GM12878 (cell line): Measurements from ENCODE around the gene C1QTNF5. TPM values are rescaled to one million over a fixed set of nuclear protein-coding genes. Genes with fewer than 3 reads are reported as not detected.

Experiments
- BCL11A ChIP-seq: IDR thresholded peaks from 2 replicates; pipeline ENCODE4 v1.6.1; 2011; ENCODE audit warnings: low read depth, low read length
- CHD1 ChIP-seq: IDR thresholded peaks from 2 replicates; pipeline ENCODE4 v1.6.1; 2012; ENCODE audit warnings: low read depth, low read length, improper control_type of control experiment
- DPF2 ChIP-seq: fragments of 450-650 bp; IDR thresholded peaks from 2 replicates; pipeline ENCODE4 v1.6.1; 2017; ENCODE audit warnings: mild to moderate bottlenecking
- E2F4 ChIP-seq: IDR thresholded peaks from 2 replicates; pipeline ENCODE4 v1.6.1; 2012; ENCODE audit warnings: low read depth, low read length, improper control_type of control experiment
- ETV6 ChIP-seq, 2 experiments: fragments of 450-650 bp in 1 of 2; IDR thresholded peaks in 1 of 2; conservative IDR thresholded peaks in 1 of 2; 2 replicates each; pipeline ENCODE4 v1.6.1; 2014; ENCODE audit warnings: antibody characterized with exemption in 1 of 2, borderline replicate concordance in 1 of 2, low read depth in 1 of 2, mild to moderate bottlenecking in 1 of 2, moderate library complexity in 1 of 2
- HDAC2 ChIP-seq: fragments of 200-600 bp; sonication (generic); IDR thresholded peaks from 2 replicates; pipeline ENCODE4 v1.6.1; 2017
- HDAC6 ChIP-seq: fragments of 200-600 bp; sonication (generic); IDR thresholded peaks from one replicate; pipeline ENCODE4 v1.8.0; 2017; ENCODE audit warnings: antibody characterized with exemption; ENCODE audit not compliant: unreplicated experiment
- MYC ChIP-seq: IDR thresholded peaks from 2 replicates; pipeline ENCODE4 v1.6.1; 2011; ENCODE audit warnings: mild to moderate bottlenecking, low read length, moderate library complexity, inconsistent platforms; ENCODE audit not compliant: insufficient read depth, insufficient replicate concordance, insufficient read length, severe bottlenecking
- NFYA ChIP-seq: IDR thresholded peaks from 2 replicates; pipeline ENCODE4 v1.6.1; 2011; ENCODE audit warnings: low read depth, mild to moderate bottlenecking, low read length, improper control_type of control experiment, borderline replicate concordance
- NR2C2 ChIP-seq: IDR thresholded peaks from 2 replicates; pipeline ENCODE4 v1.6.1; 2011; ENCODE audit warnings: borderline replicate concordance, low read depth; ENCODE audit not compliant: control insufficient read depth, insufficient read length
- POLR2AphosphoS2 ChIP-seq: IDR thresholded peaks from 2 replicates; pipeline ENCODE4 v1.6.1; 2011; ENCODE audit warnings: low read depth, mild to moderate bottlenecking, low read length, improper control_type of control experiment, moderate library complexity
- RAD21 ChIP-seq: IDR thresholded peaks from 2 replicates; pipeline ENCODE4 v1.6.1; 2011; ENCODE audit warnings: mild to moderate bottlenecking, low read depth, low read length, moderate library complexity; ENCODE audit not compliant: insufficient read depth
- RELB ChIP-seq: fragments of 450-650 bp; IDR thresholded peaks from 2 replicates; pipeline ENCODE4 v1.6.1; 2017; ENCODE audit warnings: low read depth, mild to moderate bottlenecking, moderate library complexity
- SREBF2 ChIP-seq: IDR thresholded peaks from 2 replicates; pipeline ENCODE4 v1.6.1; 2012; ENCODE audit warnings: mild to moderate bottlenecking, low read length
- STAT3 ChIP-seq: IDR thresholded peaks from 2 replicates; pipeline ENCODE4 v1.6.1; 2011; ENCODE audit warnings: low read depth, low read length, improper control_type of control experiment
- SUZ12 ChIP-seq: fragments of 200-600 bp; sonication (generic); IDR thresholded peaks from one replicate; pipeline ENCODE4 v1.6.1; 2018; ENCODE audit warnings: antibody characterized with exemption, mild to moderate bottlenecking; ENCODE audit not compliant: unreplicated experiment
- ZBTB4 ChIP-seq: fragments of 450-650 bp; formaldehyde crosslinking; IDR thresholded peaks from 2 replicates; pipeline ENCODE4 v1.4.0; 2022; ENCODE audit warnings: mild to moderate bottlenecking, moderate library complexity
- ZNF622 ChIP-seq: fragments of 450-650 bp; IDR thresholded peaks from 2 replicates; pipeline ENCODE4 v1.6.1; 2017; ENCODE audit warnings: mild to moderate bottlenecking, inconsistent platforms
- polyA plus RNA-seq, 11 experiments: library from polyadenylated mRNA; depleted of rRNA in 4 of 11; unstranded in 6 of 11; stranded (reverse) in 5 of 11; fragments of >200 nt; fragmentation: Nextera tagmentation in 4 of 11; fragmentation: Illumina TruSeq in 1 of 11; extraction: Ambion mirVana in 4 of 11; extraction: Trizol in 1 of 11; gene quantifications; 1 replicate in 1 of 11; 2 replicates in 10 of 11; pipeline versions ENCODE4 v1.2.1 to v1.2.3, GENCODE V29; 2011 to 2016; ENCODE audit warnings: inconsistent platforms in 2 of 11, missing spikeins in 2 of 11, low read depth in 1 of 11
- total RNA-seq, 4 experiments: library from RNA; depleted of rRNA in 3 of 4; stranded (reverse); fragments of >200 nt in 3 of 4; fragmentation: Illumina TruSeq in 1 of 4; extraction: Trizol in 1 of 4; gene quantifications; 2 replicates each; pipeline versions ENCODE4 v1.2.1 to v1.2.3, GENCODE V29; 2013 to 2021
- TF ChIP-seq, protein P1 (sequence below): fragments of 450-650 bp; IDR thresholded peaks from 2 replicates; pipeline ENCODE4 v1.6.1; 2014; ENCODE audit warnings: mild to moderate bottlenecking
- TF ChIP-seq, protein P2 (sequence below): fragments of 450-650 bp; IDR thresholded peaks from 2 replicates; pipeline ENCODE4 v1.6.1; 2017; ENCODE audit warnings: mild to moderate bottlenecking, low read depth, inconsistent platforms; ENCODE audit not compliant: poor library complexity, severe bottlenecking

Gene C1QTNF5
- total and polyA plus RNA-seq, 10 of the 15 experiments (the other 5 are each of a cell fraction or from before 2014, with no cell fraction given) = not detected

DNA sequence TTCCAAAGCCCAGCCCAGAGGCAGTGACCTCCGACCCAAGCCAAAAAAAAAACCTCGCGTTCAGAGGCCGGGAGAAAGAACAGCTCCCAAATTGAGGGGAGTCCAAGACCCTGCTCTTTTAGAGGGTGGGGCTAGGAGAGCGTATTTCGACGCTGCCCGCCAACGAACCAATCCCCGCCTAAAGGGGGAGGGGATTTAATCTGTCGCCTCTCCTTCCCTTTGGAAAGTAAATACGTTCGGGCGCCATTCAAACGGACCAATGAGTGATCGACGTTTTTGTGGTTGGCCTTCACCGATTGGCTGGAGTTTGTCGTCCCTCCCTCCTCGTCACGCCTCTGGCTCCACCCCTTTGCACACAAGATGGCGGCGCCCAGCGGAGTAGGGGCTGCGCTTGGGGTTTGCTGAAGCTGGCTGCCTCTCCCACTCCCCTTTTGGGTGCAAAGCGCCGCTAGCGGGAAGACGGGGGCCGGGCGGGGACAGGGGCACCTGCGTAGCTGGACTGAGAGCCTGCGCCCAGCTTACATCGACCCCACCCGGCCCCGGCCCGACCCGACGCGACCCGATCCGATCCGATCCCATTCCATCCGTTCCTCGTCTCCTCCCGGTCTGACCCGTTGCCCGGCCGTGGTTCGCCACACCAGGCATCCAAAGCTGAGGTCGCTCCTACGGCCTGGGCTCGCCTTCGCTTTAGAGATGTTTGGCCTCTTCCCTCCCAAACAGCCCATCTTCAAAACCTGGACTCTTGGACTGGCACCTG is 6.3 kb downstream of the C1QTNF5 start, which contains the start of gene RNF26 (continued):
- peak; percentile 88 for TF ChIP-seq E2F4
- TF ChIP-seq ZBTB4 (CRISPR knock-in tag) = no peak
- TF ChIP-seq ZNF622 = no peak
- TF ChIP-seq, protein P1, sequence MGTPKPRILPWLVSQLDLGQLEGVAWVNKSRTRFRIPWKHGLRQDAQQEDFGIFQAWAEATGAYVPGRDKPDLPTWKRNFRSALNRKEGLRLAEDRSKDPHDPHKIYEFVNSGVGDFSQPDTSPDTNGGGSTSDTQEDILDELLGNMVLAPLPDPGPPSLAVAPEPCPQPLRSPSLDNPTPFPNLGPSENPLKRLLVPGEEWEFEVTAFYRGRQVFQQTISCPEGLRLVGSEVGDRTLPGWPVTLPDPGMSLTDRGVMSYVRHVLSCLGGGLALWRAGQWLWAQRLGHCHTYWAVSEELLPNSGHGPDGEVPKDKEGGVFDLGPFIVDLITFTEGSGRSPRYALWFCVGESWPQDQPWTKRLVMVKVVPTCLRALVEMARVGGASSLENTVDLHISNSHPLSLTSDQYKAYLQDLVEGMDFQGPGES = peak; percentile 77
- TF ChIP-seq POLR2AphosphoS2 = no peak
- no peak for TF ChIP-seq RAD21
- TF ChIP-seq, protein P2, sequence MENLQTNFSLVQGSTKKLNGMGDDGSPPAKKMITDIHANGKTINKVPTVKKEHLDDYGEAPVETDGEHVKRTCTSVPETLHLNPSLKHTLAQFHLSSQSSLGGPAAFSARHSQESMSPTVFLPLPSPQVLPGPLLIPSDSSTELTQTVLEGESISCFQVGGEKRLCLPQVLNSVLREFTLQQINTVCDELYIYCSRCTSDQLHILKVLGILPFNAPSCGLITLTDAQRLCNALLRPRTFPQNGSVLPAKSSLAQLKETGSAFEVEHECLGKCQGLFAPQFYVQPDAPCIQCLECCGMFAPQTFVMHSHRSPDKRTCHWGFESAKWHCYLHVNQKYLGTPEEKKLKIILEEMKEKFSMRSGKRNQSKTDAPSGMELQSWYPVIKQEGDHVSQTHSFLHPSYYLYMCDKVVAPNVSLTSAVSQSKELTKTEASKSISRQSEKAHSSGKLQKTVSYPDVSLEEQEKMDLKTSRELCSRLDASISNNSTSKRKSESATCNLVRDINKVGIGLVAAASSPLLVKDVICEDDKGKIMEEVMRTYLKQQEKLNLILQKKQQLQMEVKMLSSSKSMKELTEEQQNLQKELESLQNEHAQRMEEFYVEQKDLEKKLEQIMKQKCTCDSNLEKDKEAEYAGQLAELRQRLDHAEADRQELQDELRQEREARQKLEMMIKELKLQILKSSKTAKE = no peak
- no peak for TF ChIP-seq NR2C2
- no peak for TF ChIP-seq MYC
- no peak for TF ChIP-seq SREBF2
- TF ChIP-seq HDAC2 = no peak
- TF ChIP-seq HDAC6 = no peak
- peak; percentile 94 for TF ChIP-seq RELB
- no peak for TF ChIP-seq CHD1
- TF ChIP-seq DPF2 = no peak
- no peak for TF ChIP-seq SUZ12
- TF ChIP-seq STAT3 = no peak
- TF ChIP-seq BCL11A = no peak
- TF ChIP-seq NFYA = peak; percentile 73
- TF ChIP-seq ETV6 (conservative IDR thresholded peaks at IDR 0.05 in 1 of 2, IDR thresholded peaks at IDR 0.05 in 1 of 2; ENCODE audit: borderline replicate concordance in 1 of 2, low read depth in 1 of 2) = no peak
